GM19397 (cell line): Measurements from ENCODE around the gene TMEM192.
"Not testable (repeated sequence)": the region's sequence is repeated elsewhere in the genome, so short reads cannot be mapped to it uniquely, and the experiment has no call there.

Experiments used
- ATAC-seq: cut with Tn5 transposase; IDR thresholded peaks from one replicate; pipeline ENCODE4 v1.9.1; 2021; ENCODE audit warnings: mild to moderate bottlenecking, moderate library complexity; ENCODE audit not compliant: unreplicated experiment

The TMEM192 gene

DNA sequence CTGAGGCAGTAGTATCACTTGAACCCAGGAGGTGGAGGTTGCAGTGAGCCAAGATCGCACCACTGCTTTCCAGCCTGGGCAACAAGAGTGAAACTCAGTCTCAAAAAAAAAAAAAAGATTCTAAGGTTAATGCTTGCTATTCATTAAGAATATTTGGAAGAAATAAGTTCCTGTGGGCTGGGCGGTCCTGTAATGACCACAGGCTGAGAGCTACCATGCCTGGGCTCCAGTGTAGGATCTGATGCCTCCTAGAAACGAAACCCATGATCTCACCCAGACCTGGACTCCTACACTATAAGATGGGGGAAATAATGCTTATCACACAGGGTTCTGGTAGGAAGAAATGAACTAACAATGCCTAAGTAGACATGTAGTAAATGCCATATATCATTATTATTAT is 17.8 kb downstream of the TMEM192 start:
- no peak for ATAC-seq

DNA sequence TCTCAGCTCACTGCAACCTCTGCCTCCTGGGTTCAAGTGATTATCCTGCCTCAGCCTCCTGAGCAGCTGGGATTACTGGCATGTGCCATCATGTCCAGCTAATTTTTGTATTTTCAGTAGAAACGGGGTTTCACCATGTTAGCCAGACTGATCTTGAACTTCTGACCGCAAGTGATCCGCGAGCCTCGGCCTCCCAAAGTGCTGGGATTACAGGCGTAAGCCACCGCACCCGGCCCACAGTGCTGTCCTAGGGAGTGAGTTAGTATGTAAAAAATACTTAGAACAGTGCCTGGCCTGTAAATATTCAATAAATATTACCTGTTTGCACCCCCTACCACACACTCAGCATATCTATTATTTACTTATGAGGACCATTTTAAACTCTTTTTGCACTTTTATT is 20.5 kb downstream of the TMEM192 start:
- not testable (repeated sequence) for ATAC-seq

DNA sequence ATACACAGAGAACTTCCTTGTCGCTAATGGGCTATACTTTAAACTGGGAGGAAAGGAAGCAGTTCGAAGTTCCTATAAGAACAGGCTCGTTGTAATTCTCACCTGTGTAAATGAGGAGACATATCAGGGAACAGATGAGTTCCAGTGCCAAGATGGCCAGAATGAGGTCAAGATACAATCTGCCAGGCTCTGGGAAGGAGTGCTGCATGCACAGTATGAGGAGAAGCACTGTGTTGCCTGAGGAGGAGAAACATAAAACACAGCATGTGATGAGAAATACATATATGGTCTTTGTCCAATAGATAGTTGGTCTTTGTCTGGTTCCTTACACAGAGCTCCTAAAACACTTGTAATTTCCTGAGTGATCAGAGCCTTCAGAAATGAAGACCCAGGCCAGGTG is 24.3 kb downstream of the TMEM192 start:
- ATAC-seq: no peak

DNA sequence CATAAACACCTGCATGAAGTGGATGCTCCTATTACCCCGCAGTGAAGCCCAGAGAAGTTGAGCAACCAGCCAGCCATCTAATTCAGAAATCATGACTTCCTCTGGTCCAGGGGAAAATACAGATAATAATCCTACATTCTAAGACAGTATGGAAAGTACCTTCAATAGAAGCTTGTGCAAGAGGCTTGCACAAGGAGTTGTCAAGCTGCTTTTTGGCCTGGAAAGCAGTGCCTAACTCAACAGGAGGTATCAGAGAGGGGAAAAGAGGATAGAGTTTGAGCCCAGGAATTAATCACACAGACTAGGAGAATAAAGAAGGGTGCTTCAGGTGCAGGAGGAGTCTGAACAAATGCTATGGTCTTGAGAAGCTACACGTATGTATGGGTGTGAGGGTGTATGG is 26.7 kb downstream of the TMEM192 start:
- ATAC-seq: no peak

DNA sequence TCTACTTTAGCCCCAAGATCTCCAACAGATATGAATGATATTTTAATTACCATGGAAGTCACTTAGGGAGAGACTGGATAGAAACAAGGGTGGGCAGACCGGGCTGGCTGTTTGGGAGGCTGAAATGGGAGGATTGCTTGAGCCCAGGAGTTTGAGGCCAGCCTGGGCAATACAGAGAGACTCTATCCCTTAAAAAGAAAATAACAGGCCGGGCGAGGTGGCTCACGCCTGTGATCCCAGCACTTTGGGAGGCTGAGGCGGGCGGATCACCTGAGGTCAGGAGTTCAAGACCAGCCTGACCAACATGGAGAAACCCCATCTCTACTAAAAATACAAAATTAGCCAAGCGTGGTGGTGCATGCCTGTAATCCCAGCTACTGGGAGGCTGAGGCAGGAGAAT is 27.9 kb downstream of the TMEM192 start:
- ATAC-seq: not testable (repeated sequence)

DNA sequence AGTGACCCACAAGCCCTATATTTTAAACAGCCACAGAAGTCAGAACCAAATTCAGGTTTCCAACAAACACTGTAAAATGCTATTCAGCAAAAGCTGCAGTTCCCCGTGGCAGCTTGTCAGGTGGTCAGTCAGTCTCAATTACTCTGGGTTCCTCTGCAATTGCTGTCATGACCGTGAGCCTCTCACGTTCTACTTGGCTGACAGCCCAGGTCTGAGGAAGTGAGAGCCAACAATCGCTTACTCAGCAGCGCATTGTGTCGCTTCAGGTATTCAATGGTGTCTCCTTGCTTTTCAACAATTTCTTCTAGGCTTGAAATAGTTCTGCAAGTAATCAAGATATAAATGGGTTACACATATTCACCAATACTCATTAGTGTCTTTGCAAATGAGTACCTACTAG is 33.2 kb downstream of the TMEM192 start:
- ATAC-seq: no peak

DNA sequence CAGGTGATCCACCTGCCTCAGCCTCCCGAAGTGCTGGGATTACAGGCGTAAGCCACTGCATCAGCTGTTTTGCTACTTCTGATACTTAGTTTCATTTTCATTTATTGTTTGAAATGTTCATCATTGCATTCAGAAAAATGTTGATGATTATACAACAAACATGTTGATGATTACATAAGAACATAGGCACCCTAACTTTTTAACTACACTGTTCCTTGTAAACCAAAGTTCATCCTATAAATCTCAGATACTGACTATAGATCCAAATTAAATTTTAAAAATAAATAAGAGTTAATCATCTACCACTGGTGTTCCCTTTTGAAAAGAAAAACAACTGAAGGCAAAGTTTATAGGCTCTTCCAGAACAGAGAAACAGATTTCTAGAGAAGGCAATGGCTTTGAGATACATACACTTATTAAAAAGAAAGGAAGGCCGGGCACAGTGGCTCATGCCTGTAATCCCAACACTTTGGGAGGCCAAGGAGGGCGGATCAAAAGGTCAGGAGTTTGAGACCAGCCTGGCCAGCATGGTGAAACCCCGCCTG is 35.6 kb downstream of the TMEM192 start:
- no peak for ATAC-seq

DNA sequence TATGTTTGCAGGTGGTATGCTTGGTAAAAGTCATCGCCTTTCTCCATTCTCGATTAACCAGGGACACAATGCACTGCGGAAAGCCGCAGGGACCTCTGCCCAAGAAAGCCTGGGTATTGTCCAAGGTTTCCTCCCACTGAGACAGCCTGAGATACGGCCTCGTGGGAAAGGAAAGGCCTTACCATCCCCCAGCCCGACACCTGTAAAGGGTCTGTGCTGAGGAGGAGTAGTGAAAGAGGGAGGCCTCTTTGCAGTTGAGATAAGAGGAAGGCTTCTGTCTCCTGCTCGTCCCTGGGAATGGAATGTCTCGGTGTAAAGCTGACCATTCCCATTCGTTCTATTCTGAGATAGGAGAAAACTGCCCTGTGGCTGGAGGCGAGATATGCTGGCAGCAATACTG is 39.3 kb downstream of the TMEM192 start:
- ATAC-seq: not testable (repeated sequence)

DNA sequence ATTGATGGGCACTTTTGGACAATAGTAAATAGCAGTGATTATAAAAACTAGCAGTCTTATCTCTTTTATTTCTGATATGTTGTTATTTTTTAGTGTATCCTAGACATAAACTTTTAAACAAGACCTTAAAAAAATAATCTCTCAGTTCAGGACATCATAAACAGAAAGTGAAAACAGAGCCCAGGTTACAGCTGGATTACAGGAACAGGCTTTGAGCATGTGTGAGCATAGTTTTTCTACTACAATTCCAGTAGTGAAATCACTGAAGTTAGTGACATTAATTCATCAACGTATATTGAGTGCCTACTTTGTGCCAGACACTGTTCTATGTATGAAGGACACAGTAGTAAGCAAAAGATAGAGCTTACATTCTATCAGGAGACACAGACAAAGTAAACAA is 42.1 kb downstream of the TMEM192 start:
- no peak for ATAC-seq

DNA sequence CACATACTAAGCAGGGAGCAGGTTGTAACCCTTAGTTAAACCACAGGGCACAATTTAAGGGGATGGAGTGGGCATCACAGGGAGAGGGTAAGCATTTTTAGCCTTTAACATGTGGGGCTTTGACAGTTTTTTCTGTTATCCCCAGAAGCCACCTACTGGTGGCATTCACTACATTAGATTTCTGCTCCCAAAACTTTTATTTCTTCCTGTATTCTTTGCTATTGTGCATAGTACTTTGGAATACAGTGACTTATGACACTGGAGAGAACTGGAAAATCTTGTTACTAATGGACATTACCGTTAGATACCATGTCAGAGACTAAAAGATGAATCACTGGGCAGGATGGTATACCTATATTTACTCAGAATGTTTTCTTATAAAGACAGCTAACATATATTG is 51.7 kb downstream of the TMEM192 start:
- no peak for ATAC-seq

DNA sequence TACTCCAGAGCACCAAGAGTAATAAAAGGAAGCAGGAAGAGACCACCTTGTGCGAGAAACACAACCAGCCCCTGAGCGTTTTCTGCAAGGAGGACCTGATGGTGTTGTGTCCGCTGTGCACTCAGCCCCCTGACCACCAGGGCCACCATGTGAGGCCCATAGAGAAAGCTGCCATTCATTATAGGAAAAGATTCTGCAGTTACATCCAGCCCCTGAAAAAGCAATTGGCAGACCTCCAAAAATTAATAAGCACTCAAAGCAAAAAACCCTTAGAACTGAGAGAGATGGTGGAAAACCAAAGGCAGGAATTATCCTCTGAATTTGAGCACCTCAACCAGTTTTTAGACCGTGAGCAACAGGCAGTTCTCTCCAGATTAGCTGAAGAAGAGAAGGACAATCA is 53.3 kb downstream of the TMEM192 start:
- no peak for ATAC-seq

DNA sequence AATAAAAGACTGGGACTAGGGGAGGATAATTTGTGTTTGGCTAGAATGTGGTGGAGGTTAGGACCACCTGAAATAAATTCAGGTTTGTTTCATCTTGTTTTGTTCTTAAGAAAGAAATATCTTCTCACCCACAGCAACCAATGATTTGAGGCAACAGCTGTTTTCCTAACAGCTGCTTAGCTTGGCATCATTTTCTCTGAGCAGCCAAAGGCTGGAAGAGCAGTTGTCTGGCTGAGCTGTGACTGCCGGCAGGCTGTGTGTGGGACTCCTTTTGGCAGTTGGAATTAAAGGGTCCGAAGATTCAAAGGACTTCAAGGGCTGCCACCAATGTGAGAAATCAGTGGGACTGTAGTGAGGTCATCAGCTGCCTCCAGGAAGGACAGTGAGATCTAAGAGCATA is 54.0 kb downstream of the TMEM192 start:
- ATAC-seq: no peak

DNA sequence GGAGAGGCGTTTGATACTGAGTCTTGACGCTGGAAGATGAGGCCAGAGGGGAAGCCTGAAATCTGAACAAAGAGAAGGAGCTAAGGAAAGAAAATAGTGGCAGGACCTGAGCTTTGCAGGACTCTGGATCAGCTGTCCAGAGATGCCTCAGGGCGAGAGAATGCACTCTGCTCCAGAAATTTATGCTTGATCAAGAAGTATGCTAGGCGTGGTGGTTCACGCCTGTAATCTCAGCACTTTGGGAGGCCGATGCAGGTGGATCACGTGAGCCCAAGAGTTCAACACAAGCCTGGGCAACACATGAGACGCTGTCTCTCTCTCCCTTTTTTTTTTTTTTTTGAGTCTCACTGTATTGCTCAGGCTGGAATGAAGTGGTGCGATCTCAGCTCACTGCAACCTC is 57.1 kb downstream of the TMEM192 start:
- no peak for ATAC-seq

DNA sequence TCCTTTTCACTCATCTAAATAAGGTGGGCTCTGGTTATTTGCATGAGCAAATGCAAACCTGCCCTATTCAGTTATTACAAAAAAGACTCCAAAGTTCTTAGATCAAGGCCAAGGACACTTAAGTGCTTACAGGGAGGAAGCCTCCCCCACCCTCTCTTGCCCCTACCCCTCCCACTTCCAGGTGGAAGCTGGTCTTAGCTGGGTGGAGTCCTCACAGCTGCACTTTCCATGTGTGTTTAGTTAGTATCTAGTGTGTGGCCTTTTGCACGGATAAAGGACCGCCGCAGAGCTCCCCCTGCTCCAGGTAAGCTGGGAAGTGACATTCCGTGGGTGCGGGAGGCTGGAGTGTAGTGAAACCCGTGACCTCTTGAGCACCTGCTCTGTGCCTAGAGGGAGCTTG is 59.0 kb downstream of the TMEM192 start, which contains the start of gene TRIM75:
Gene TRIM75 (plus strand): TSS at position 222 of the 400 bp plus-strand sequence. CDS start 5,282 bp downstream, outside the sequence.
- no peak for ATAC-seq

DNA sequence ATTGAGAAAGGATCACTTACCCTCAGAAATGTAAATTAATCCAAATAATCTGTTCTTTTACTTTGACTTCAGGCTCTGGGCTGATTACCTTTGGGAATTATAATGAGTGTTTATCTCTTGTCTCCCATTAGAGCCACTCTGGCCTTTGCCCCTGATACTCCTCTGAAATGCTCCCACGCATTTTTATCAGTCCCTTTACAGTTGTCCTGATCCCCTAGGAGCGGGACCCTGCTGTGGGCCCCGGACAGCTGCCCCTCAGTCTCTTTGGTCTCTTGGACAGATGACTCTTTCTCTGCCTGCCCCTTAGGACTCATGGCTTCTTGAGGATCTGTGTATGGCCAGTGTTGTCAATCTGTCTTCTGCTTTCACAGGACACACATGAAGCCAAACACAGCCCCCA is 60.0 kb downstream of the TMEM192 start:
- ATAC-seq: no peak

DNA sequence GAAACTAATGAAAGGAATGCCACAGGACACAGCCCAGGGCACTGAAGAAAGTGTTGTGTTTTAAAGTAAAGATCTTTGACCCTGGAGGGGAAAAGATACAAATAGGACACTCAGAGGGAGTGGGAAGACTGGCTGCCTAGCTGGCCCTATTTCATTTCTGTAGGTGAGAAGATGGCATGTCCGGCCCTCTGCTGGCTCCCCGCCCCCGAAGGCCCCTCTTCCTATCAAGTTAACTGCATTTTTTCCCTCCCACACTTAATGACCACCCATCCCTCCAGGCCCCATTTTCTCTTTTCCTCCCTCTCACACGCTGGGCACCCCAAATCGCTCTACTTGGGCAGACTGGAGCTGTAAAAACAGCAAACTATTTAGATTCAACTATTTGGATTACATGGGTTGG is 64.5 kb downstream of the TMEM192 start:
- ATAC-seq: no peak

DNA sequence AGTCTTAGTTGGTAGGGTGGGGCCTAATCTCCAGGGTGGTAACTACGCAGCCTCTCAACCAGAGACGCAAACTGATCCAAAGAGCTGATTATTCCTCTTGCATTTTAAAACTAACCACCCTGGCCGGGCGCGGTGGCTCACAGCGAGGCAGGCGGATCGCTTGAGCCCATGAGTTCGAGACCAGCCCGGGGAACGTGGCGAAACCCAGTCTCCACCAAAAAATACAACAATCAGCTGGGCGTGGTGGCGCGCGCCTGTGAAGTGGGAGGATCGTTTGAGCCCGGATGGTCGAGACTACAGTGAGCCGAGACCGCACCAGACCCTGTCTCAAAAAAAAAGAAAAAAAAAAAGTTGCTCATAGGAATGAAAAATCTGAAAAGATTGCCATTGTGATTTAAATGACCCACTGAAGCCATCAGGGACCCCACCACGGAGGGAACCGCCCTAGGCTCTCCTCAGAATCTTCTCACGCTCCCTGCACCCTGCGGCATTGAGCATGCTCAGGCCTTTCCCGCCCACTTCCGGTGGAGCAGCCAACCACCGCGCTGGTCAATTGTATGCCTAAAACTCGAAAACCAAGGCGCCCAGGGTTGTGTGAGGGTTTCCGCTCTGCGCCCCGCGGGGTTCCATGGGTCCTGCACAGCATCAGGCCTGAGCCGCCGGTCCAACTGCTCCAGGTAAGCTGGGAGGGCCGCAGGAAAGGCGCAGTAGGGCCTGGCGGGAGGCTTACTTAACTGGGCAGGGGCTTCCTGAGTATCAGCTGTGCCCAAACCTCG is 81.0 kb downstream of the TMEM192 start, which contains the start of gene TRIM60:
Gene TRIM60 (plus strand): TSS at position 564 of the 776 bp plus-strand sequence. CDS start 8,074 bp downstream, outside the sequence.
- no peak for ATAC-seq

DNA sequence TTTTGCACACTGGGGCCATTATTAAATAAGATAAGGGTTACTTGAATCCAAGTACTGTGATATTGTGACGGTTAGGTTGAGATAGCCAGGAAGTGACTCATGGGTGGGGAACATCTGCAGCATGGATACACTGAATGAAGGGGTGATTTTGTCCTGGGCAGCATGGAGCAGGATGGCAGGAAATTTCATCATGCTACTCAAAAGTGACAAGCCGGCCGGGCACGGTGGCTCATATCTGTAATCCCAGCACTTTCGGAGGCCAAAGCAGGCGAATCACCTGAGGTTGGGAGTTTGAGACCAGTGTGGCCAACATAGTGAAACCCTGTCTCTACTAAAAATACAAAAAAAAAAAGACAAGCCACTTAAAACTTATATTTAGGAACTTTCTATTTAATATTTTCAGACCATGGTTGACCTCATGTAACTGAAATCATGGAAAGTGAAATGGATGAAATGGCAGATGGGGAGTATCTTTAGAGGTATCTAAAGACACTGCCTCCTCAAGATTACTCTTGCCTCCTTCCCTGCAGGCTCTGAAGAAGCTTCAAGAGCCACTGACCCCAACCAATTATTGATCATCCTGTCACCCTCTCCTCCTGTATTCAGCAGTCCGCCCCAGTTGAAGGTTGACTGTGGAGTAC is 84.8 kb downstream of the TMEM192 start:
- no peak for ATAC-seq

DNA sequence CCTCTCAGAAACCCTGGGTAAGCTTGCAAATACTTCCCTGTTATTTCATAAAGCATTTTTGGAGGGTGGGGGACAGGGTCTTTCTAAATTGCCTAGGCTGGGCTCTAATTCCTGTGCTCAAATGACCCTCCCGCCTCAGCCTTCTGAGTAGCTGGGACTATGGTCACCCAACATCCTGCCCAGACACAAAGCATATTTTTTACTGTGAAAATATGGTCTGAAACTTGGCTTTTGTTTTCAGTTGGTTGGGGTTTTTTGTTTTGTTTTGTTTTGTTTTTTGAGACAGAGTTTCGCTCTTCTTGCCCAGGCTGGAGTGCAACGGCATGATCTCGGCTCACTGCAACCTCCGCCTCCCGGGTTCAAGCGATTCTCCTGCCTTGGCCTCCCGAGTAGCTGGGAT is 86.9 kb downstream of the TMEM192 start:
- ATAC-seq: not testable (repeated sequence)
